PC-3 (cell line): Measurements from ENCODE around the gene CSAG2. TPM values are rescaled to one million over a fixed set of nuclear protein-coding genes. Genes with fewer than 3 reads are reported as not detected.
"Not testable (repeated sequence)": the region's sequence is repeated elsewhere in the genome, so short reads cannot be mapped to it uniquely, and the experiment has no call there.

Experiments
- ATAC-seq: fragments of 200-7000 bp; cut with Tn5 transposase; 2 replicates; pipeline ENCODE4 v1.9.1; 2020; ENCODE audit warnings: mild to moderate bottlenecking, moderate library complexity
- BruUV-seq: library from RNA; stranded (reverse); fragments of 400-500 nt; replicated peaks from 2 replicates; lab custom pipeline; 2021; lab: Mats Ljungman, UMichigan
- CTCF ChIA-PET: fragments of 300-600 bp; sonication (Branson Sonifier 250); formaldehyde crosslinking; loops from one replicate; lab custom pipeline; 2022; ENCODE audit warnings: antibody characterized with exemption; lab: Charles Lee
- POLR2A ChIA-PET: fragments of 300-600 bp; sonication (Branson Sonifier 250); formaldehyde crosslinking; loops from one replicate; lab custom pipeline; 2022; ENCODE audit warnings: antibody characterized with exemption; ENCODE audit not compliant: unreplicated experiment; lab: Charles Lee
- DNase-seq: peaks from one replicate; pipeline ENCODE4 v3.0.0-alpha.2; 2015
- H2AFZ ChIP-seq: fragments of 300-600 bp; sonication (generic); 2 replicates; pipeline ENCODE4 v1.6.0; 2016; ENCODE audit warnings: antibody characterized with exemption, low read length
- H3F3A ChIP-seq: fragments of 300-600 bp; sonication (generic); one replicate; pipeline ENCODE4 v1.6.0; 2017; ENCODE audit warnings: antibody characterized with exemption, low read length, control low read depth, mild to moderate bottlenecking; ENCODE audit not compliant: unreplicated experiment
- H3K27ac ChIP-seq: fragments of 300-600 bp; sonication (generic); 2 replicates; pipeline ENCODE4 v1.5.1; 2016; ENCODE audit warnings: mild to moderate bottlenecking, low read length
- H3K27me3 ChIP-seq: fragments of 300-600 bp; sonication (generic); 2 replicates; pipeline ENCODE4 v1.6.1; 2016; ENCODE audit warnings: low read length, mixed read lengths
- H3K36me3 ChIP-seq: fragments of 300-600 bp; sonication (generic); 2 replicates; pipeline ENCODE4 v1.6.1; 2016; ENCODE audit warnings: low read depth, mixed run types, low read length, mixed read lengths
- H3K4me1 ChIP-seq: fragments of 300-600 bp; sonication (generic); 2 replicates; pipeline ENCODE4 v1.5.1; 2016; ENCODE audit warnings: low read length; ENCODE audit not compliant: insufficient read depth
- H3K4me2 ChIP-seq: fragments of 300-600 bp; sonication (generic); 2 replicates; pipeline ENCODE4 v1.6.0; 2016; ENCODE audit warnings: low read length
- H3K4me3 ChIP-seq: fragments of 300-600 bp; sonication (generic); 2 replicates; pipeline ENCODE4 v1.5.1; 2016; ENCODE audit warnings: mild to moderate bottlenecking, low read length, mixed read lengths
- H3K79me2 ChIP-seq: fragments of 300-600 bp; sonication (generic); 2 replicates; pipeline ENCODE4 v1.6.1; 2017; ENCODE audit warnings: low read length, mixed read lengths
- H3K9ac ChIP-seq: fragments of 300-600 bp; sonication (generic); 2 replicates; pipeline ENCODE4 v1.6.0; 2016; ENCODE audit warnings: mild to moderate bottlenecking, low read length
- H3K9me2 ChIP-seq: fragments of 300-600 bp; sonication (generic); replicated peaks from 2 replicates; pipeline ENCODE4 v1.6.1; 2016; ENCODE audit warnings: mixed run types, low read length, mixed read lengths
- H3K9me3 ChIP-seq: fragments of 300-600 bp; sonication (generic); 2 replicates; pipeline ENCODE4 v1.6.1; 2016; ENCODE audit warnings: low read length, mixed read lengths
- H4K20me1 ChIP-seq: fragments of 300-600 bp; sonication (generic); 2 replicates; pipeline ENCODE4 v1.6.1; 2016; ENCODE audit warnings: low read length, mixed read lengths
- intact Hi-C: fragments of 100-400 bp; cut with micrococcal nuclease; formaldehyde crosslinking; loops from 2 replicates; pipeline ENCODE4 v1.9.0; 2023
- total RNA-seq: library from RNA; depleted of rRNA; stranded (reverse); fragments of >200 nt; gene quantifications from 2 replicates; pipeline ENCODE4 v1.2.3, GENCODE V29; 2014

The CSAG2 gene
- total RNA-seq, 1 experiment from 2014 or later, result not detected

DNA sequence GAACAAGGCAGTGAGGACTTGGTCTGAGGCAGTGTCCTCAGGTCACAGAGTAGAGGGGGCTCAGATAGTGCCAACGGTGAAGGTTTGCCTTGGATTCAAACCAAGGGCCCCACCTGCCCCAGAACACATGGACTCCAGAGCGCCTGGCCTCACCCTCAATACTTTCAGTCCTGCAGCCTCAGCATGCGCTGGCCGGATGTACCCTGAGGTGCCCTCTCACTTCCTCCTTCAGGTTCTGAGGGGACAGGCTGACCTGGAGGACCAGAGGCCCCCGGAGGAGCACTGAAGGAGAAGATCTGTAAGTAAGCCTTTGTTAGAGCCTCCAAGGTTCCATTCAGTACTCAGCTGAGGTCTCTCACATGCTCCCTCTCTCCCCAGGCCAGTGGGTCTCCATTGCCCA, 8.7 kb downstream of the CSAG2 start:
- H3F3A ChIP-seq, H3K9me2 ChIP-seq, H3K4me2 ChIP-seq, POLR2A ChIA-PET, H3K36me3 ChIP-seq, intact Hi-C loops, CTCF ChIA-PET, H3K4me1 ChIP-seq, H3K9me3 ChIP-seq, H2AFZ ChIP-seq, H3K4me3 ChIP-seq, H4K20me1 ChIP-seq, H3K79me2 ChIP-seq, BruUV-seq, H3K27me3 ChIP-seq, H3K27ac ChIP-seq, ATAC-seq, DNase-seq, H3K9ac ChIP-seq: not testable (repeated sequence)

GRCh38 chrX:152697952-152698931, 10.8 kb downstream of the CSAG2 start, which contains the start of gene MAGEA3:
Gene MAGEA3 (plus strand): TSS chrX:152698794. CDS start chrX:152700833, 2,039 bp downstream.
- H3K27ac ChIP-seq, H3K9ac ChIP-seq, H3K27me3 ChIP-seq, H3K9me2 ChIP-seq, H3K4me3 ChIP-seq, DNase-seq, POLR2A ChIA-PET, H3K4me2 ChIP-seq, CTCF ChIA-PET, H3K9me3 ChIP-seq, H4K20me1 ChIP-seq, H3K4me1 ChIP-seq, H2AFZ ChIP-seq, ATAC-seq, H3F3A ChIP-seq, BruUV-seq, H3K36me3 ChIP-seq, intact Hi-C loops, H3K79me2 ChIP-seq: not testable (repeated sequence)

GRCh38 chrX:152681012-152681411, 28.1 kb downstream of the CSAG2 start:
- not testable (repeated sequence) for H3K4me2 ChIP-seq

GRCh38 chrX:152674652-152675051, 34.4 kb downstream of the CSAG2 start:
- H3K36me3 ChIP-seq, BruUV-seq, H2AFZ ChIP-seq, intact Hi-C loops, H3K9ac ChIP-seq, POLR2A ChIA-PET, H3F3A ChIP-seq, H3K4me2 ChIP-seq, H3K27me3 ChIP-seq, DNase-seq, H3K4me1 ChIP-seq, H4K20me1 ChIP-seq, ATAC-seq, H3K4me3 ChIP-seq, H3K9me2 ChIP-seq, CTCF ChIA-PET, H3K27ac ChIP-seq, H3K9me3 ChIP-seq, H3K79me2 ChIP-seq: not testable (repeated sequence)

More at GRCh38 chrX:152681012-152681411, 28.1 kb downstream of the CSAG2 start:
- H3K79me2 ChIP-seq, BruUV-seq, H3K27ac ChIP-seq, H2AFZ ChIP-seq, H3K36me3 ChIP-seq, intact Hi-C loops, DNase-seq, H3F3A ChIP-seq, H4K20me1 ChIP-seq, H3K4me3 ChIP-seq, H3K9me2 ChIP-seq, POLR2A ChIA-PET, H3K4me1 ChIP-seq, CTCF ChIA-PET, H3K27me3 ChIP-seq, H3K9me3 ChIP-seq, H3K9ac ChIP-seq: not testable (repeated sequence)
- ATAC-seq, result peak; percentile 50; the same call in 1 of the 2 replicates
